Mucosa of rectum (tissue), 2 donors: ENCODE measurements around the gene ABCG2.

Source experiments
- H3K27ac ChIP-seq, 2 donors: one replicate each; pipeline ENCODE4 v1.7.0; 2013; ENCODE audit warnings: inconsistent platforms in 2 of 2, low read depth in 2 of 2, low read length in 2 of 2
- H3K27me3 ChIP-seq, 2 donors: one replicate each; pipeline ENCODE4 v1.7.0; 2013; ENCODE audit warnings: low read length in 2 of 2; ENCODE audit not compliant: control insufficient read depth in 2 of 2, insufficient read depth in 2 of 2
- H3K36me3 ChIP-seq, 2 donors: one replicate each; pipeline ENCODE4 v1.7.0; 2013; ENCODE audit warnings: low read length in 2 of 2; ENCODE audit not compliant: control insufficient read depth in 2 of 2, insufficient read depth in 2 of 2
- H3K4me1 ChIP-seq, 2 donors: one replicate each; pipeline ENCODE4 v1.7.0; 2013; ENCODE audit warnings: low read length in 2 of 2, mild to moderate bottlenecking in 1 of 2; ENCODE audit not compliant: control insufficient read depth in 2 of 2, insufficient read depth in 2 of 2
- H3K4me3 ChIP-seq, 2 donors: one replicate each; pipeline ENCODE4 v1.7.0; 2013; ENCODE audit warnings: low read length in 2 of 2
- H3K9ac ChIP-seq, 2 donors: one replicate each; pipeline ENCODE4 v1.7.0; 2013; ENCODE audit warnings: low read length in 2 of 2, low read depth in 1 of 2, mild to moderate bottlenecking in 1 of 2
- H3K9me3 ChIP-seq, 2 donors: one replicate each; pipeline ENCODE4 v1.7.0; 2013; ENCODE audit warnings: low read length in 2 of 2; ENCODE audit not compliant: control insufficient read depth in 2 of 2
- donor health status: healthy.
- donor health status: Normal muscosa, but diverticular disease.

The ABCG2 gene

DNA sequence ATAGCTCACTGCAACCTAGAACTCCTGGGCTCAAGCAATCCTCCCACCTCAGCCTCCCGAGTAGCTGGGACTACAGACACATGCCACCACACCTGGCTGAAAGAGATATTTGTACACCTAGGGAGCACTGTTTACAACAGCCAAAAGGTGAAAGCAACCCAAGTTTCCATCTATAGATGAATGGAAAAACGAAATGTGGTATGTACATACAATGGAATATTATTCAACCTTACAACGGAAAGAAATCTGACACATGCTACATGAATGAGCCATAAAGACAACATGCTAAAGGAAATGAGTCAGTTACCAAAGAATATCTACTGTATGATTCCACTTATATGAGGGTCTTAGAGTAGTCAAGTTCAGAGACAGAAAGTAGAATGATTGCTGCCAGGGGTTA, 52.2 kb downstream of the ABCG2 start:
- Histone ChIP-seq H3K27me3 (no peaks in the 10 kb centered on the region), H3K9me3 (no peaks in the 10 kb centered on the region), H3K27ac (no peak overlapping the region), H3K36me3 (no peaks in the 10 kb centered on the region), H3K9ac (no peak overlapping the region), H3K4me1 (peaks cover 7 to 16% of the 10 kb centered on the region in 2 donors), H3K4me3 (no peak overlapping the region)

DNA sequence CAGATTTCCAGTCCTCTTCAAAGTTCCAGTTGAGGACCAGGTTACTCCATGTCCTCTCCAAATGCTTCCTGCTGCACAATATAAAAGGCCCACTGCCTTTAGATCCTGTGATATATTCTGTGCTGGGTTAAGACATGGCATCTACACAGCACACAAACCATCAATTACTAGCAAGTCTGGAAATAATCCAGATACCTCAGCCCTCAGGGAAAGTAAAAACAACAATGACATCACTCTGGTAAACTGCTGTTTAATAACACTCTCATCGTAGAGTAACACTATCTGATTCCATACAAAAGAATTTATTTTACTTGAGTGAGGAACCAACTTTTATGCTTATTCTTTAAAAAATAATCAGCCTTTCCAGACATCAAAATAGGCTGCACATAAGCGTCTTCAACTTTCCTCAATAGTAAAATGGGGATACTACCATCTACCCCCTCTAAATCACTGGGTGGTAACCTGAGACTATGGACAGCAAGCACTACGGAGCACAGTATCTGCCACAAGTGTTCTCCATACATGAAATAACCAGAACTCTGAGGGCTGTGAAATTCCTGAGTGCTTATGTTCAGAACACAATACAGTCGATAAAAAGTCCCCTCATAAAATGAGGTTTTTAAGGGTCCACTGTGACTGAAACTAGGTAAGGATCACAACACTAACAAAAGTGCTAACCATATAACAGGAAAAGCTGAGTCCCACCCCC, 53.4 kb downstream of the ABCG2 start:
- H3K27me3 ChIP-seq, result no peaks in the 10 kb centered on the region
- H3K27ac ChIP-seq, result no peak overlapping the region
- H3K36me3 ChIP-seq, result no peaks in the 10 kb centered on the region
- no peak overlapping the region for H3K4me3 ChIP-seq
- H3K4me1 ChIP-seq, result peaks cover 7 to 10% of the 10 kb centered on the region in 2 donors
- no peaks in the 10 kb centered on the region for H3K9me3 ChIP-seq
- H3K9ac ChIP-seq, result no peak overlapping the region

DNA sequence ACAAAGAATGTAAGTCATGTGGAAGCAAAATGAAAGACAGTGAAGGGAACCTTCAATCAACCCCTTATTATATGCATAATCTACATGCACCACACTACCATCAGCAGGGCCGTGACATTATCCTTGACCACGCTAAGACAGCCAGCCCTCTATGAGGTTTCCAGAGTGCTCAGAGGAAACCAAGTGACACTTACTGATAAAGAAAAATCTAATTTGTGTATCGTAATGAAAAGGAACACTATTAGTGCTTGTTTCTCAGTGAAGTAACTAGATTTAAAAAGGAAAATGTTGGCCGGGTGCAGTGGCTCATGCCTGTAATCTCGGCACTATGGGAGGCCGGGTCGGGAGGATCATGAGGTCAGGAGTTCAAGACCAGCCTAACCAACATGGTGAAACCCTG, 56.4 kb downstream of the ABCG2 start:
- H3K9ac ChIP-seq, result no peak overlapping the region
- no peaks in the 10 kb centered on the region for H3K9me3 ChIP-seq
- H3K36me3 ChIP-seq, result no peaks in the 10 kb centered on the region
- no peak overlapping the region for H3K4me3 ChIP-seq
- H3K27me3 ChIP-seq, result no peaks in the 10 kb centered on the region
- no peak overlapping the region for H3K27ac ChIP-seq
- H3K4me1 ChIP-seq, result no peaks in the 10 kb centered on the region

DNA sequence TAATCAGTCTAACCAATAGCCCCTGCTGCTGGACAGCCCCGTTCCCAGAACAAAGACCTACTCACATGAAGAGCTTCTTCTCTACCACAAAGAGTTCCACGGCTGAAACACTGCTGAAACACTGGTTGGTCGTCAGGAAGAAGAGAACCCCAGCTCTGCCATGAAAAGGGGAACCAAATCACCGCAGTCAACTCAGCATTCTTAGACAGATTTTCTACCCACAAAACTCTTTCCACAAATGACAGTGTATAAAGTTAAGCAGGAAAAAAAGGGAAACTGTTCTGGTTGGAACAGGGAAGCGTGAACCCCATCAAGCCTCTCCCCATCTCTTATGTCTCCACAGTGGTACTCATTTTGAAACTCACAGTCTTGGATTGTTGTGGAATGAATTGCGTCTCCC, 57.3 kb downstream of the ABCG2 start:
- H3K9ac ChIP-seq, result no peak overlapping the region
- no peaks in the 10 kb centered on the region for H3K36me3 ChIP-seq
- H3K27me3 ChIP-seq, result no peaks in the 10 kb centered on the region
- H3K4me1 ChIP-seq, result no peaks in the 10 kb centered on the region
- H3K27ac ChIP-seq, result no peak overlapping the region
- no peaks in the 10 kb centered on the region for H3K9me3 ChIP-seq
- H3K4me3 ChIP-seq, result no peak overlapping the region

DNA sequence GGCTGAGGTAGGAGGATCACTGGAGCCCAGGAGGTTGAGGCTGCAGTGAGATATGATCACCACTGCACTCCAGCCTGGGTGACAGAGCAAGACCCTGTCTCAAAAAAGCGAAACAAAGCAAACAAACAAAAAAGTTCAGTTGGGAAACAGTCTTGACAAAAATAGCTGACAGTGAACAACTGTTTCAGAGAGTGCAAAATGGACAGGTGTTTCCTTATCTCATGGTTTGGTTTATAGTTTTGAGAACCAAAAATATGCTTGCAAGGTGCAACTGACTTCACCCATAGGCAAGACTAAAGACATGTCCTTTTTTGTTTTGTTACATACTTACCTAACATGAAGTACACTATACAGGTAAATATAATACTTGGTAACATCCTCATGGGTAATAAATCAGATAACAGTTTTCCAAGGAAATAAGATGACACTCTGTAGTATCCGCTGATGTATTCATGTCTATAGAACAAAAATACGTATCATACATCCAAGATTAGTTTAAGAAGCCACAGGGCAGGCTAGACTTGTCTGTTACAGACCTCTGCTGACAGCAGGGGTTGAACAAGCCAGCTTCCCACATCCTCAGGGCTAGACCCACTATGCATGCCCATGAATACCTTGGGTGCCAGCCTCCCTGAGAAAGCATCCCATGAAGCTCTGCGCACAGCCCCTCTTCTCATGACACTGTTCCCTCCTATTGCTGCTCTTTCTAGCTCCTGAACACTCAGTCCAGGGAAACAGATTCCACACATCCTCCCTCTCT, 59.3 kb downstream of the ABCG2 start:
- no peak overlapping the region for H3K27ac ChIP-seq
- H3K27me3 ChIP-seq, result no peaks in the 10 kb centered on the region
- H3K4me1 ChIP-seq, result no peaks in the 10 kb centered on the region
- H3K36me3 ChIP-seq, result no peaks in the 10 kb centered on the region
- H3K9ac ChIP-seq, result no peak overlapping the region
- H3K9me3 ChIP-seq, result no peaks in the 10 kb centered on the region
- H3K4me3 ChIP-seq, result no peak overlapping the region

DNA sequence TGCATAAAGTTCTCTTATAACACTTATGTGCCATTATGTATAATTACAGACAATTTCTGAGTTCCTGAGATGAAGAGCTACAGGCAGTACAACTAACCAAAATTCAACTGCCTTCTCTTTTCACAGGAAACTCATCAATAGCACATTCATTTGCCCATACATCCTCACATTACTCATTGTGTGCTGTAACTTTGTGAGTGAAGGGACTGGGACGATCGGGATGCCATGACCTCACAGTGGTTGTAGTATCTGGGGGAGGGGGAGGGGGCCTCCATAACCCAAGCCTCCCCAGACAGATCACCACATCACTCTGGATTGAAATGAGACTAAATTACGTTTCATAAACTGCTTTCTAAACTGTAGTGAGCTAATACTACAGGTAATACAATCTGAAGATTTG, 60.7 kb downstream of the ABCG2 start:
- Histone ChIP-seq H3K27ac (peak overlapping the region; percentile 2 to 7), H3K4me1 (no peaks in the 10 kb centered on the region), H3K36me3 (no peaks in the 10 kb centered on the region), H3K27me3 (no peaks in the 10 kb centered on the region), H3K9me3 (no peaks in the 10 kb centered on the region), H3K9ac (no peak overlapping the region), H3K4me3 (no peak overlapping the region)

DNA sequence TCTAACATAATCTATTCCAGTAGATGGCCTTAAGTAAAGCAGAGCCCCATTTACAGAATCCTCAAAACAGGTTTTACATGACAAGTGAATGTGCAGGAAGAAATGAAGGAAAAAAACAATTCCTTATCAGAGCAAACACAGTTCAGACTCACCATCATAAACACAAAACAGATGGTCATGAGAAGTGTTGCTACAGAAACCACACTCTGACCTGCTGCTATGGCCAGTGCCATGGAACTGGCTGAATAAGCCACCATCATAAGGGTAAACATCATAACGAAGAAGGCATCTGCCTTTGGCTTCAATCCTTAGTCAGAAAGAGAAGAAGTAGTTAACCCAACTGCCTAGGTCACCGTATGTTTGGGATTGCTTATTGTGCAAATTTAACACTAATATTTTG, 61.1 kb downstream of the ABCG2 start:
- H3K4me3 ChIP-seq, result no peak overlapping the region
- H3K36me3 ChIP-seq, result no peaks in the 10 kb centered on the region
- H3K9me3 ChIP-seq, result no peaks in the 10 kb centered on the region
- peak overlapping the region; percentile 2 to 7 for H3K27ac ChIP-seq
- no peaks in the 10 kb centered on the region for H3K27me3 ChIP-seq
- no peak overlapping the region for H3K9ac ChIP-seq
- H3K4me1 ChIP-seq, result no peaks in the 10 kb centered on the region

DNA sequence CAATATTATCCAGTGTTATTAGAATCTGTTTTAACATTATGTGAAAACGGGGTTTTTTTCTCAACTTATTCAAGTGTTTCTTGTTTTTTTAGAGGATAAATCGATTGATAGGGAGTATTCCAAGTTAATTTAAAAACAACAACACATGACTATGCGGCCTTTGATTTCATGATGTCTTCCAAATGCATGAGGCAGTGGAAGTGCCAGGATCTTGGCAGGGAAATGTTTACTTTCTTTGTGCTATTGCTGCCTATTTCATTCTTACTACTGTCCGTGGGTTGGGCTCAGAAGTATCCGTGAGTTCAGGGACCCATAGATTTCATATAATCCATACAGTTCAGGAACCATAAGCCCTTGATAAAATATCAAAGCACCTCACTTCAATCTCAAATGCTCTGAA, 64.6 kb downstream of the ABCG2 start:
- Histone ChIP-seq H3K4me1 (no peaks in the 10 kb centered on the region), H3K9ac (no peak overlapping the region), H3K27me3 (no peaks in the 10 kb centered on the region), H3K36me3 (no peaks in the 10 kb centered on the region), H3K4me3 (no peak overlapping the region), H3K27ac (no peak overlapping the region), H3K9me3 (no peaks in the 10 kb centered on the region)

DNA sequence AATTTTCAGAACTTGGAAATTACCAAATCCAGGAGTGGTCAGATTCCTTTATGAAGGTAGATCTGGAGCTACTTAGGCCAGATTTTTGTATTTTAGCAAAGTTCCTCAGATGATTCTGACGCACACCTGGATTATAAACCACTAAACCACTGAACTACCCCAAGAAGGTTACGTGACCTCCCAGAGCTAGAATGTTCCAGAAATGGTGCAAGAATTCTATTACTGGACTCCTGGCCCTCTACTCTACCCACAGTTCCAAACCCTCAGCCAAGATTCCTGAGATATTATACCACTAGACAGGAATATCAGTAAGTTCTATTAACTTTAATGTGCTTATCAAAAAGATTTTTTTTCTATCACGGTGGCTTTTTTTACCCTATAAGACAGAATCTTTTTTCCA, 67.1 kb downstream of the ABCG2 start:
- no peak overlapping the region for H3K9ac ChIP-seq
- H3K4me3 ChIP-seq, result no peak overlapping the region
- H3K4me1 ChIP-seq, result no peaks in the 10 kb centered on the region
- H3K27ac ChIP-seq, result no peak overlapping the region
- no peaks in the 10 kb centered on the region for H3K9me3 ChIP-seq
- H3K27me3 ChIP-seq, result no peaks in the 10 kb centered on the region
- H3K36me3 ChIP-seq, result no peaks in the 10 kb centered on the region

DNA sequence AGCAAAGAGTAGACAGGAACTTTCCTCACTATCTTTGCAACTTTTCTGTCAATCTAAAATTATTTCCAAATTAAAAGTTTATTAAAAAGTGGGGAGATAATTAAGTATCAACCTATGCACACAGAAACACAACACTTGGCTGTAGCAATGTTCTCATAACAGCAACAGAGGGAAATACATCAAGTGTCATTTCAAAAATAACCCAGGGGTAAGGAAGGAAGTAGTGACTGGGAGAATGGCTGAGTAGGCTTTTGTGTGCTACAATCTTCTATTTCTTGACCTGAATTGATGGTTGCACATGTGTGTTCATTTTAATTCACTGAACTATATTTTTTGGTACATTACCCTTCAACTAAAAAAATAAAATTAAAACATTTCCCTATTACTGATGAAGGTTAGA, 67.5 kb downstream of the ABCG2 start:
- H3K9me3 ChIP-seq, result no peaks in the 10 kb centered on the region
- no peak overlapping the region for H3K27ac ChIP-seq
- no peaks in the 10 kb centered on the region for H3K27me3 ChIP-seq
- H3K36me3 ChIP-seq, result no peaks in the 10 kb centered on the region
- no peaks in the 10 kb centered on the region for H3K4me1 ChIP-seq
- H3K9ac ChIP-seq, result no peak overlapping the region
- H3K4me3 ChIP-seq, result no peak overlapping the region
